D721Med (cell line): Measurements from ENCODE around the gene TPO.

Source experiments
- DNase-seq: peaks from one replicate; pipeline ENCODE4 v3.0.0; 2011; ENCODE audit warnings: low spot score; ENCODE audit not compliant: insufficient read length
- FAIRE-seq: peaks from 2 replicates; lab custom pipeline; 2011; peaks lifted over from hg19 to GRCh38; lab: Jason Lieb, UNC
- TF ChIP-seq, protein P1 (sequence below): IDR thresholded peaks from 2 replicates; pipeline ENCODE4 v1.5.1; 2012; ENCODE audit warnings: mild to moderate bottlenecking, control low read depth; ENCODE audit not compliant: insufficient read depth; ENCODE audit errors: missing control alignments

The TPO gene

DNA sequence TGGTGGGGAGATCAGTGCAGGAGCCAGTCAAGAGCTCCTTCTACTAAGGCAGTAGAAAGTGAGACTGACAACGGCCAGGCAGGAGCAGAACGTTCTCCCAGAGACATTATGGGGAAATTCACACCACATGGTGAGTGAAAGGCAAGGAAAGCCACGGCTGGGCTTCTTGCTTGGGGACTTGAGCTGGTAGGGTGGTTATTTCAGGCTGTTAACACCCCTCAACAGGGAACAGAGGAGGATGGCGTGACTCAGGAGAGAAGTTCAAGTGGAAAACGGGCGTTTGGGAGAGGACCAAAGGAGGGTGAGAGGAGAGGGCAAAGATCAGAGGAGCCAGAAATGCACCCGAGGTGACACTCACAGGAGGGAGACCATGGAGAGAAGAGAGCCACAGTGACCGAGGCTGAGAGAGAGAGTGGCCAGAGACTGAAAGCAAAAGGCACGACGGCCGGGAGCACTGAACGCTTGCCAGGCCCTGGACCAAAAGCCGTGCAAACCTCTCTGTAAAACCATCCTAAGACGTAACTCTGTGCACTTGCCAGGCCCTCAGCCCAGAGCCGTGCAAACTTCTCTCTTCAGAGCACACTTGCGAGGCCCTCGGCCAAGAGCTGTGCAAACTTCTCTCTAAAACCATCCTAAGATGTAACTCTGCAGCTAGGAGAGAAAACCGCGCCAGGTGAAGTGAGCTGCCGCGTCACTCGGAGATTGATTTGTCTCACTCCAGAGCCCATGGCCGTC, 7.7 kb downstream of the TPO start:
- FAIRE-seq (no peak), DNase-seq (no peak)
- TF ChIP-seq, protein P1, sequence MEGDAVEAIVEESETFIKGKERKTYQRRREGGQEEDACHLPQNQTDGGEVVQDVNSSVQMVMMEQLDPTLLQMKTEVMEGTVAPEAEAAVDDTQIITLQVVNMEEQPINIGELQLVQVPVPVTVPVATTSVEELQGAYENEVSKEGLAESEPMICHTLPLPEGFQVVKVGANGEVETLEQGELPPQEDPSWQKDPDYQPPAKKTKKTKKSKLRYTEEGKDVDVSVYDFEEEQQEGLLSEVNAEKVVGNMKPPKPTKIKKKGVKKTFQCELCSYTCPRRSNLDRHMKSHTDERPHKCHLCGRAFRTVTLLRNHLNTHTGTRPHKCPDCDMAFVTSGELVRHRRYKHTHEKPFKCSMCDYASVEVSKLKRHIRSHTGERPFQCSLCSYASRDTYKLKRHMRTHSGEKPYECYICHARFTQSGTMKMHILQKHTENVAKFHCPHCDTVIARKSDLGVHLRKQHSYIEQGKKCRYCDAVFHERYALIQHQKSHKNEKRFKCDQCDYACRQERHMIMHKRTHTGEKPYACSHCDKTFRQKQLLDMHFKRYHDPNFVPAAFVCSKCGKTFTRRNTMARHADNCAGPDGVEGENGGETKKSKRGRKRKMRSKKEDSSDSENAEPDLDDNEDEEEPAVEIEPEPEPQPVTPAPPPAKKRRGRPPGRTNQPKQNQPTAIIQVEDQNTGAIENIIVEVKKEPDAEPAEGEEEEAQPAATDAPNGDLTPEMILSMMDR: no peak

DNA sequence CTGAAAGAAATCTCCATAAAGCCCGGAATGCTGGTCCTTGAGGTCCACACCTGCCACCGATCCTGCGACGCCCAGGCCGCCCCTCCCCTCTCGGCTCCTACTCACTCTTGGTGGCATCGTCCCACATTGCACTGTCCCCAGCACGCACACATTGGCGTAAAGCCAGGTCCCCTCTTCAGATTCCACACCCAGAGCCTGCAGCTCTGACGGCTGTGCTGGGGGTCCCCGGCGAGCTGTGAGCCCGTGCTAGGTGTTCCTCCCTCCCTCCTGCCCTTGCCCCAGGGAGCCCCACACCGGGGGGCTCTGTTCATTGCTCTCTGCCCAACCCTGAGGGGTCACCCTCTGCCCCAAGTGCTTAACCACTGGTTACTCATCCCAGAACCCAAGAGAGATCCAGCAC, 8.5 kb downstream of the TPO start:
- DNase-seq (no peak), FAIRE-seq (no peak)
- TF ChIP-seq, protein P1: no peak

DNA sequence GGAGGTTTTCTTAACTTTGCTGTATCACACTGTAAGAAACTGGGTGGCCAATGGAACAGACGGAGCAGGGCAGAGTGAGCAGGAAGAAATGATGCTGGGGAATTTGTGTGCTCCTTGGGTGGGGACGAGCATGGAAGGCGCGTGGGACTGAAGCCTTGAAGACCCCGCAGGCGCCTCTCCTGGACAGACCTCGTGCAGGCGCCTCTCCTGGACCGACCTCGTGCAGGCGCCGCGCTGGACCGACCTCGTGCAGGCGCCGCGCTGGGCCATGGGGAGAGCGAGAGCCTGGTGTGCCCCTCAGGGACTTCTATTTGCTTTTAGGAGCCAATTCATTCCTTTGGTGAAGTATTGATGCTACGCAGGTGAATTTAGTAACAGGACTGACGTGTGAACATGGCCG, 8.9 kb downstream of the TPO start:
- TF ChIP-seq, protein P1: no peak
- no peak for DNase-seq
- no peak for FAIRE-seq

DNA sequence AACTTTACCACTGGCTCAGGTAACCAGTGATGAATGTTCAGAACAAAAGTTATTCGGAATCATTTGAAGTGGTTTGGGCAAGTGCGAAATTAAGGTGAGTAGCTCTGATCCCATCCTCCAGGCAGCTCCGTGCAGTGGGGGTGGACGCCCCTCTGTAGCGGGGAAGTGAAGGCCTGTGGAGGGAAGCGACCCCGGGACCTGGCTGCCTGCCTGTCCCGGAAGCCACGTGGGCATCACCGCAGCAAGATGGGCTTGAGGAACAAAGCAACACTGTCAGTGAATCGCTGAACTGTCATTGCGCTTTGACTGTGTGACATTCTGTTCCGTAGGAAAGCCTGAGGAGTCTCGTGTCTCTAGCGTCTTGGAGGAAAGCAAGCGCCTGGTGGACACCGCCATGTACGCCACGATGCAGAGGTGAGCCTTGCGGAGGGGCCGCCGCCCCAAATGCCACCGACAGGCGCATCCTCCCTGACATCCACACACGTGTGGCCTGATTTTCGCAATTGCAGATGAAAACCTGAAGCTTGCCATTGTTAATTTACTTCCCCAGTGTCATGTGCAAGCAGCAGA, 9.5 kb downstream of the TPO start:
- TF ChIP-seq, protein P1: no peak
- FAIRE-seq (no peak), DNase-seq (no peak)

DNA sequence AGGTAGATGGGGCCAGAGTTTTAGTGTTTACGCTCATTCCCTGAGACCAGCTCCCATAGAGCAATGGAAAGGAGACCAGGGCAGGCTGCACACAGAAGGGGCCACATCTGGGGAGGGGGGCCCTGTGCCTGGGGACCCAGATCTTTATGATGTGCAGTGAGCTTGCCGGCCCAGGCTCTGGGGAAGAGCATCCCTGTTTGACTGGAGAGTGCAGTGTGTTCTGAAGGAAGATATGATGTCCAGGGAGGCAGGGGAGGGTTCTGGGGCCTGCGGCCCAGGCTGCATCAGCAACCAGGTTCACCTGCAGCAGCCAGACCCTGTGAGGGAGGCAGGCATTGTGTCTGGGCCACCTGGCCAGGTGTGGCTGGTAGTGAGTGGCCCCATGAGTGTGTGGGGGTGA, 13.8 kb downstream of the TPO start:
- FAIRE-seq (no peak), DNase-seq (no peak)
- TF ChIP-seq, protein P1: no peak

DNA sequence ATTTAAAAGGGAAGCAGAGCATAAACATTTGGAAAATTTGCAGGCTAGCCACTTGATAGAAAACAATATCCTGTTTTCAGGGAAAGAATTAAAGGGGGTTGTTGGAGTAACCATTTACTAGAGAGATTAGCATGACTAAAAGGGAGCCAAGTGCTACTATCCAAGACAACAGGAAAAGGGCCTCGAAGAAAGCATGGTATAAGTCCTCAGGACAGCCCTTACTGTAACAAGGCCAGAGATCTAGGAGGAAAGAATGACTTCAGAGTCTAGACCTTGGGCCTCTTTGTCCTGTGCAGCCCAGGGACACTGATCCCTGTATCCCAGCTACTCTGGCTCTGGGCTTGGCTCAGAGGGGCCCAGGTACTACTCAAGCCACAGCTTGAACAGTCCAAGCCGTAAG, 16.6 kb downstream of the TPO start:
- DNase-seq (no peak), FAIRE-seq (no peak)
- TF ChIP-seq, protein P1: no peak

DNA sequence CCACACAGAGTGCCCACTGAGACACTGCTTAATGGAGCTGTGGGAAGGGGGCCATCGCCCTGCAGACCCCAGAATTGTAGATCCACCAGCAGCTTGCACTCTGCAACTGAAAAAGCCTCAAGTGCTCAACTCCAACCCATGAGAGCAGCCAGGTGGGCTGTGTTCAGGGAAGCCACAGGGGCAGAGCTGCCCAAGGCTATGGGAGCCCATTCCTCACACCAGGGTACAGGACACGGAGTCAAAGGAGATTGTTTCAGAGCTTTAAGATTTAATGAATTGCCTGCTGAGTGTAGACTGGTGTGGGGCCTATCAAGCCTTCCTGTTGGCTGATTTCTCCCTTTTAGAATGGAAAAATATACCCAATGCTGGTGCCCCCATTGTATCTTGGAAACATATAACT, 17.2 kb downstream of the TPO start:
- TF ChIP-seq, protein P1: no peak
- FAIRE-seq (no peak), DNase-seq (no peak)
